PC-3 (cell line): ENCODE data around the gene GBA2.

ENCODE experiments used
- EZH2 ChIP-seq: fragments of 300-600 bp; sonication (generic); IDR thresholded peaks from one replicate; pipeline ENCODE4 v1.6.1; 2017; ENCODE audit warnings: antibody characterized with exemption, mild to moderate bottlenecking, low read length; ENCODE audit not compliant: unreplicated experiment
- EZH2phosphoT487 ChIP-seq: fragments of 300-600 bp; sonication (generic); IDR thresholded peaks from 2 replicates; pipeline ENCODE4 v1.6.1; 2018; ENCODE audit warnings: mild to moderate bottlenecking, antibody characterized with exemption, low read length, borderline replicate concordance
- TF ChIP-seq, protein P1 (sequence below): fragments of 300-600 bp; sonication (generic); conservative IDR thresholded peaks from 2 replicates; pipeline ENCODE4 v1.5.1; 2017; ENCODE audit warnings: antibody characterized with exemption, low read depth, mild to moderate bottlenecking, low read length

DNA sequence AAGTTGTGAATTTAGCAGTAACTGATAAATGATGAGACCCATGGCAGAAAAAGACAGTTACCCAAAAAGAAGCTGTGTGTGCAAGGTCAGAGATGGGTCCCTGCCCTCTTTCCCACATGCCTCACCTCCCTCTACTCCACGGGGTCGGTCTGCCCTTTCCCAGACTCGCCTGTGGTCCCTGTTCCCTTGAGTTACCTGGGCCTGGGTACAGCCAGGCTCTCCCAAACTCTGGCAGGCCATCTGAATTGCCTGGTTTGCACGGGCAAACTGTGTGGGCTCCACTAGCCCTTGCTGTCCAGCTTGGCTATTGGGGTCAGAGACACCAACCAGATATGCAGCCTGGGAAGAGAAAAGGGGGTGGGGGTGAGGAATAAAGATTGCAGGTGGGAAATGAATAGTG lies 40.9 kb downstream of the GBA2 start:
- TF ChIP-seq, protein P1, sequence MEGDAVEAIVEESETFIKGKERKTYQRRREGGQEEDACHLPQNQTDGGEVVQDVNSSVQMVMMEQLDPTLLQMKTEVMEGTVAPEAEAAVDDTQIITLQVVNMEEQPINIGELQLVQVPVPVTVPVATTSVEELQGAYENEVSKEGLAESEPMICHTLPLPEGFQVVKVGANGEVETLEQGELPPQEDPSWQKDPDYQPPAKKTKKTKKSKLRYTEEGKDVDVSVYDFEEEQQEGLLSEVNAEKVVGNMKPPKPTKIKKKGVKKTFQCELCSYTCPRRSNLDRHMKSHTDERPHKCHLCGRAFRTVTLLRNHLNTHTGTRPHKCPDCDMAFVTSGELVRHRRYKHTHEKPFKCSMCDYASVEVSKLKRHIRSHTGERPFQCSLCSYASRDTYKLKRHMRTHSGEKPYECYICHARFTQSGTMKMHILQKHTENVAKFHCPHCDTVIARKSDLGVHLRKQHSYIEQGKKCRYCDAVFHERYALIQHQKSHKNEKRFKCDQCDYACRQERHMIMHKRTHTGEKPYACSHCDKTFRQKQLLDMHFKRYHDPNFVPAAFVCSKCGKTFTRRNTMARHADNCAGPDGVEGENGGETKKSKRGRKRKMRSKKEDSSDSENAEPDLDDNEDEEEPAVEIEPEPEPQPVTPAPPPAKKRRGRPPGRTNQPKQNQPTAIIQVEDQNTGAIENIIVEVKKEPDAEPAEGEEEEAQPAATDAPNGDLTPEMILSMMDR, result no peak
- TF ChIP-seq EZH2, result no peak
- TF ChIP-seq EZH2phosphoT487, result no peak
